Hypothalamus (tissue), 51 donors: ENCODE data around the gene XK.
A peak's percentile ranks its signal among the peaks of the same experiment; 100 is the strongest.
"Not testable (repeated sequence)": the region's sequence is repeated elsewhere in the genome, so short reads cannot be mapped to it uniquely, and the experiment has no call there.

Source experiments
- DNase-seq, 51 donors: peaks; one replicate each; lab custom pipeline; 2025; lab: John Stamatoyannopoulos, UW

The XK gene

GRCh38 chrX:37685381-37686359 is at the start of gene XK:
XK (plus strand) TSS chrX:37685791; CDS start chrX:37685962, 171 bp downstream.
- DNase-seq: peak in 34 of 51 donors; percentile 0 to 44 (median 14)

DNA sequence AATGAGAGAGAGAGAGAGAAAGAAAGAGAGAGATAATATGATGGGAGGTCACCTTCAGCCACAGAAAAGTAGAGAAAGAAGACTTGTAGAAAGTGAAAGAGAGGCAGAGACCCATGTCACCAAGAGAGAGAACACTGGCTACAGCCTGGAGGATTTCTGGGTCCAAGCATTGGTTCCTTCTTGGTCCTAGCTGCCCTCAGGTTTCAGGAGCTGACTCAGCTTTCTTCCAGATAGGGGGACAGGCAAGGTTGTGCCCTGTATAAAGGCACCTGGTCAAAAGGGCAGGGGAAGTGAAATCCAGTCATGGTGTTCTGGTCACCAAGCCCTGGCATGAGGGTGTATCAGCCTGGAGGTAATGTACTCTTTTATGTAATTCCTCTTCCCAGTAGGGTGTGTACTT is 47.5 kb upstream of the XK start:
- no peak for DNase-seq

GRCh38 chrX:37640142-37640541 is 45.4 kb upstream of the XK start:
- DNase-seq: no peak

DNA sequence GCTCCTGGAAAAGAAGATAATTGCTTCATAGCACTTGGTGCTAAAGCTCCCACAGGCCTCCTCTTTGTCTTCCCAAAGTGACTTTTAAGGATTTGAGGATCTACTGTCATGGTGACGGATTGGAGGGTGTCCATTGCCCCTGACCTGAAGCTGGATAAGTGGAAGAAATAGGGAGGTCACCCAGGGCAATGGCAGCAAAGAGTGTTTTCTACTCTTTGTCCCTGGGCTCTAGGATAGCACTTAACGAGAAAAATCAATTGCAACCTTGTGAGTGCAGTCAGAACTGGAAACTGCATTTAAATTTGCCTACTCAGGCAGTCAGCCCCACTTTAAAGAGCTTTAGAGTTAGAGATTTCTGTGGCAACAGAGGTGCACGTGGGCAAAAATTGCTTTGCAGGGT is 43.7 kb upstream of the XK start:
- no peak for DNase-seq

- no peak for DNase-seq
These were observed 40.9 kb upstream of the XK start for GRCh38 chrX:37644381-37645305.

DNA sequence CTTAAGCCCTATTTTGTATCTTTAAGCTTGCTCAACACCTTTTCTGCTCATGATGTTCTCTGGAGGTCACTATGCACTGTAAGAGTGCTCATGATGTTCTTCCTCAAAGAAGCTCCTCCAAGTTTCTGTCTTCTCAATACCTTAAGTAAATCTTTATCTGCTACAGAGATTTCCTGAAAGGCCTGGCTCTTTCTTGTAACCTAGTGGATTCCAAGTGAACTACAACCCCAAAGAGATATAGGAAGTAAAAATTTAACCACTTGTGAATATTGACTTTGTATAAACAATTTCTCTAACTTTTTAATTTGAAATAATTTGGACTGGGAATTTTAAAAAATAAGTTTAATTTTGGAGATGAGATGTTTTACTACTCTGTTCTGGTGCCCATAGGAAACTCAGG is 39.3 kb upstream of the XK start:
- DNase-seq: no peak

DNA sequence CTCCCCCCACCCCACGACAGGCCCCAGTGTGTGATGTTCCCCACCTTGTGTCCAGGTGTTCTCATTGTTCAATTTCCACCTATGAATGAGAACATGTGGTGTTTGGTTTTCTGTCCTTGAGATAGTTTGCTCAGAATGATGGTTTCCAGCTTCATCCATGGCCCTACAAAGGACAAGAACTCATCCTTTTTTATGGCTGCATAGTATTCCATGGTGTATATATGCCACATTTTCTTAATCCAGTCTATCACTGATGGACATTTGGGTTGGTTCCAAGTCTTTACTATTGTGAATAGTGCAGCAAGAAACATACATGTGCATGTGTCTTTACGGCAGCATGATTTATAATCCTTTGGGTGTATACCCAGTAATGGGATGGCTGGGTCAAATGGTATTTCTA is 34.7 kb upstream of the XK start:
- DNase-seq: not testable (repeated sequence)

- DNase-seq: no peak
These were observed 33.6 kb upstream of the XK start for GRCh38 chrX:37651921-37652452.

GRCh38 chrX:37652589-37653231 is 32.9 kb upstream of the XK start:
- DNase-seq: no peak

DNA sequence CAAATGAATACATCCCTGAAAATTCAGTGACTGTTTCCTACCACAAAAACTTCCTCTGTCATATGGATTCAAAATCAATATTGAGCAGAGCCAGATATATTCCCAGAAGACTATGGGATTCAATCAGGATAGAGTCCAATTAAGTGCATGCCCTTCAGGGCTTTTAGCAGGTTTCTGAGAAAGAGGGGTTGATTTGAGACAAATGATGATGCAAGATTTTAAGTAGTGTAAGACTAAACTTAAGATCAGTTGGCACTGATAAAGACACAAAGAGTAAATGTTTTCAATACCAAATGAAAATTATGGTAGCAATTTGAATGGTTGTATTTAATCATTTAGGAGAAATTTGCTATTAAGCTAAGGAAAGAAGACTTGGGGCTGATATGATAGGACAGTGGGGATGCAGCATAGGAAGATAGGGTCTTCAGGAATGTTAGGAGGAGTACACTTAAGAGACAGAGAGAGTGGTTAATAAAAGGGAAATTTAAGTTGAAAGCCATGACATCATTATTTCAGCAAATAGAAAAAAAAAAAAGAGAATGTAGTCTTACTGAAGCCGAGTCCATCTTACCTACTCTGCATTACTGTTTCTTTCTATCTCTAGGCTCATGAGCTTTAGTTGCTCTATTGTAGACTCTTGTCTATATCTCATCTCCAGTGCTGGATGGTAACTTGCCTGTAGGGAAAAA is 32.0 kb upstream of the XK start:
- DNase-seq: no peak

GRCh38 chrX:37658343-37659030 is 27.1 kb upstream of the XK start:
- DNase-seq: no peak

DNA sequence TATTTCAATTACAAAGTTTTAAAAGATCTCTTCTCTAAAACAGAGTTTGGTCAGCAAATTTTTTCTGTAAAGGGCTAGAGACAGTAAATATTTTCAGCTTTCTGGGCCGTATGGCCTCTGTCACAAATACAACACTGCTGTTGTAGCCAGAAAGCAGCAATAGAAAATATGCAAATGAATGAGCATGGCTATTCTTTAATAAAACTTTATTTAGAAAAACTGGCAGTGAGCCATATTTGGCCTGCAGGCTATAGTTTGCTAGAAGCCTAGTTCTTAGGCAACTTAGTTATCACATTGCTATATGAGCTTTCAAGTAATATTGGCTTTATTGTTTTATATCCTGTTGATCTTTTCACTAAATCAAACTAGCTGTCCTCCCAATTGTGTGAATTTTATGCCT is 26.5 kb upstream of the XK start:
- no peak for DNase-seq

DNA sequence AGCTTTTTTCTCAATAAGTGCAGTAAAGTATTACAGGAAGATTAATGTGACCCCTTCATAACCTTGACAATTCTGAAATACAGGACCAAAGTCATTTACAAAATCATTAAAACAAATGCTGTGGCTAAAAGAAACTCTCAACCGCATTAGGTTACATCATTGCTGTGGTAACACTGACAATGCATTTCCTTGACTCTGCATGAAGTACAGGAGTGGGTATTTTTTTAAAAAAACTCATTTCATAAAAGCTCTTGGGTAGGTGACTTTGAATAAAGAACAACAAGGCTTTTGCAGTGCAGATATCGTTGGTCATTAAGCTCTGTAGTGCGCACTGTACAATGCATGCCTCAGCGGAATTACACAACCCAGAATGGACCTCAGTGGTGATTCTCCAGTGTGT is 23.4 kb upstream of the XK start:
- no peak for DNase-seq

GRCh38 chrX:37666516-37666915 is 19.1 kb upstream of the XK start:
- no peak for DNase-seq

- no peak for DNase-seq
These were observed 18.4 kb upstream of the XK start for GRCh38 chrX:37667141-37667540.

DNA sequence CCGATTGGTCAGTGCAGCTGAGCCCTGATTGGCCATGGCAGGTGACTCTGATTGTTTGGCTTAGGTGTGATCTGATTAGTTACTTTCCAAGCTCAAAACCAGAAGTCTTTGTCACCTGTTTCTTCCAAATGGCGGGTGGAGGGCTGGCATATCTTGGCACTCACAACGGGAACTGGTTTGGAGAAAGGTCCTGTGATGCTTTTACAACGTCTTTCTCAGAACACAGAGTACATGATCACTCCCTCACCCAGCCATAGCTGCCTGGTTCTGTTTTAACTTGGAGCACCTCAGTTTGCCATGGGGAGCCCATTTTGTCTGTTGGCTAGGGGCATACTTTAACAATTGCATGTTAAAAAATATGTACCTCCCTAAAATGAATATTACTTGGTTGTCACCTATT is 13.0 kb upstream of the XK start:
- no peak for DNase-seq

DNA sequence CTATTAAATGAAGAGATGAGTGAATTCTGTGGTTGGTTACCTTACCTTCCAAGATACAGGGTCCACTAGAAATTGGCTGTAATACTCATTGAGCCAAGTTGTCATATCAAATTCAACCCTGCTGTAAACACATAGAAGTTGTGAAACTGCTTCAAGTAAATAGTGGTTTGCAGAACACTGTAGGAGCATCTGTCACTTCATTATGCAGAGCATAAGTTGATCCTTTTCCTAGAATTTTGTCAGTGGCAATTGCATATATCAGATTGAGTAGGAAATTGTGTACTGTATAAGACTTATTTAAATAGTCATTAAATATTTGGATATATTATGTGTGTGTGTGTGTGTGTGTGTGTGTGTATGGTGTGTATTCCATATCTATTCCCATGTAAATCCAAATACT is 8.8 kb upstream of the XK start:
- DNase-seq: no peak

DNA sequence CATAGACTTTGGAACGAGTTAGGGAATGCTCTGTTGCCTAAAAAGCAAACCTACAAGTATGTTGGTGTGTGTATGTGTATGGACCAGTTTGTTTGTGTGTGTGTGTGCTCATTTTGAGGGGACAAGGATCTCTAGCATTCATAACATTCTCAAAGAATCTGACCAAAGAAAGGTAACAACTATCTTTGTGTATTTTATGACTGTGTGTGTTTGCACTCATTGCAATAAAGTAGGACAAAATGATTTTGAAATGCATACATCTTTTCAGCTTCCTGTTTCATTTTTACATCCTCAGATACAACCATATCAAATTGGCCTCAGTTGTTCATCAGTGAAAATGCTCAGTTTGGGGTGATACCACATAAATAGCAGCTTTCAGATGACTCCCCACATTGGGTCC is 8.3 kb upstream of the XK start:
- no peak for DNase-seq

GRCh38 chrX:37677765-37678164 is 7.8 kb upstream of the XK start:
- DNase-seq: no peak

DNA sequence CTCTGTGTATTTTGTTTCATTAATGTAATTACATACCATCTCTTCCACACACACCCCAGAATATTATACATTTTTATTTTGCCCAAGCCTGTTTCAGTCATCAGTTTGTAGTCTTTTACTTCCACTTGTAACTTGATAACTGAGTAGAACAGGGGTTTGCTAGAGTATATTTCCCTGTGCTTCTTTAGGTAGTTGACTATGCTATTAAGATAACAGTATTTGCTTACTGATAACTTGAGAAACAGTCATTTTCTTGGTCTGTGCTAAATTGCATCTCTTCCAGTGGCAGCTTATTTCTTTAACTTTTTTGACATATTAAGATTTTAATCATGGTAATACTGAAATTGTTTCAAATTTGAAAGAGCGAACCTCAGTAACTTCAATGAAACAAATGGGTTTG is 7.0 kb upstream of the XK start:
- no peak for DNase-seq
